Gastroesophageal sphincter (tissue), 4 donors: ENCODE data around the gene KCNMA1. TPM values are rescaled to one million over a fixed set of nuclear protein-coding genes. Genes with fewer than 3 reads are reported as not detected.
A peak's percentile ranks its signal among the peaks of the same experiment; 100 is the strongest.

Source experiments
- ATAC-seq: fragments of 150-250 bp; one replicate; pipeline ENCODE4 v1.9.1; 2016; ENCODE audit warnings: mild to moderate bottlenecking, moderate library complexity
- H3K27ac ChIP-seq, 4 donors: fragments of 200-600 bp; sonication (generic) in 3 of 4; 1 replicate in 3 of 4; 2 replicates in 1 of 4; pipeline ENCODE4 v1.5.1; 2016 to 2019
- H3K27me3 ChIP-seq: fragments of 200-600 bp; sonication (generic); one replicate; pipeline ENCODE4 v1.5.1; 2019
- H3K36me3 ChIP-seq, 2 donors: fragments of 200-600 bp; sonication (generic); one replicate each; pipeline ENCODE4 v1.5.1; 2019; ENCODE audit warnings: control low read depth in 1 of 2
- H3K4me1 ChIP-seq, 3 donors: fragments of 200-600 bp; sonication (generic); 1 replicate in 2 of 3; 2 replicates in 1 of 3; pipeline ENCODE4 v1.5.1; 2016 to 2019; ENCODE audit warnings: control low read depth in 2 of 3
- H3K4me3 ChIP-seq, 2 donors: fragments of 200-600 bp; sonication (generic); one replicate each; pipeline ENCODE4 v1.5.1; 2019; ENCODE audit warnings: mild to moderate bottlenecking in 1 of 2, moderate library complexity in 1 of 2
- H3K9me3 ChIP-seq, 3 donors: fragments of 200-600 bp; sonication (generic); one replicate each; pipeline ENCODE4 v1.5.1; 2017 to 2019; ENCODE audit warnings: control low read depth in 2 of 3
- CTCF ChIP-seq, 4 experiments: fragments of 200-600 bp in 2 of 4; fragments of 450-650 bp in 2 of 4; sonication (generic) in 1 of 4; IDR thresholded peaks; one replicate each; pipeline ENCODE4 v1.5.1; 2017 to 2019; ENCODE audit warnings: antibody characterized with exemption in 4 of 4, mild to moderate bottlenecking in 2 of 4, moderate library complexity in 2 of 4
- EP300 ChIP-seq: sonication (generic); formaldehyde crosslinking; IDR thresholded peaks from one replicate; pipeline ENCODE4 v1.6.1; 2017; ENCODE audit warnings: antibody characterized with exemption, mild to moderate bottlenecking
- POLR2A ChIP-seq, 2 donors: fragments of 450-650 bp; IDR thresholded peaks; one replicate each; pipeline ENCODE4 v1.6.1; 2017; ENCODE audit warnings: antibody characterized with exemption in 2 of 2, mild to moderate bottlenecking in 2 of 2, moderate library complexity in 1 of 2
- POLR2AphosphoS5 ChIP-seq: sonication (generic); formaldehyde crosslinking; IDR thresholded peaks from one replicate; pipeline ENCODE4 v1.6.1; 2017; ENCODE audit warnings: antibody characterized with exemption
- WGBS, 2 donors: methylation state at CpG; one replicate each; pipeline ENCODE4 v1.1.5; 2018; ENCODE audit warnings: low coverage in 1 of 2; 5-methylcytosine and 5-hydroxymethylcytosine counted together
- total RNA-seq, 4 donors: library from RNA; depleted of rRNA; stranded (reverse); fragments of >200 nt; gene quantifications; one replicate each; pipeline ENCODE4 v1.1.0, GENCODE V29; 2016

Gene KCNMA1
- total RNA-seq, 4 donors from 2014 or later = 168 to 389 (median 323) TPM

- ATAC-seq = no peak
- WGBS, 2 donors = 38 to 61% methylated on average over 3 of the region's 4 CpGs
- no peak for TF ChIP-seq POLR2A (IDR thresholded peaks at IDR 0.05)
- TF ChIP-seq CTCF (IDR thresholded peaks at IDR 0.05) = no peak
- TF ChIP-seq EP300 = no peak
- no peak for TF ChIP-seq POLR2AphosphoS5
- Histone ChIP-seq H3K9me3 (no peaks in the 10 kb centered on the region), H3K27me3 (no peaks in the 10 kb centered on the region), H3K27ac (peak overlapping the region in 3 of 4 donors; percentile 22 to 47 (median 32)), H3K4me3 (no peak overlapping the region), H3K36me3 (peaks cover 0 to 8% of the 10 kb centered on the region in 2 donors), H3K4me1 (peaks cover 0 to 54% (median 9%) of the 10 kb centered on the region in 3 donors)
Measured at GRCh38 chr10:77110757-77111156, 526.9 kb downstream of the KCNMA1 start.

GRCh38 chr10:77109351-77109994 is 528.1 kb downstream of the KCNMA1 start:
- Histone ChIP-seq H3K27ac (no peak overlapping the region), H3K4me1 (peaks cover 10 to 67% (median 16%) of the 10 kb centered on the region in 3 donors), H3K36me3 (peaks cover 0 to 8% of the 10 kb centered on the region in 2 donors), H3K4me3 (no peak overlapping the region), H3K27me3 (no peaks in the 10 kb centered on the region), H3K9me3 (no peaks in the 10 kb centered on the region)
- 66 to 95% methylated on average over 7 of the region's 9 CpGs for WGBS, 2 donors
- TF ChIP-seq CTCF (IDR thresholded peaks at IDR 0.05) (no peak), POLR2AphosphoS5 (no peak), EP300 (no peak), POLR2A (IDR thresholded peaks at IDR 0.05) (no peak)
- ATAC-seq = no peak

GRCh38 chr10:77106676-77107075 is 530.9 kb downstream of the KCNMA1 start:
- WGBS, 2 donors = 70 to 88% methylated on average over 2 to 3 of the region's 3 CpGs
- ATAC-seq = no peak
- TF ChIP-seq EP300 = no peak
- TF ChIP-seq POLR2A (IDR thresholded peaks at IDR 0.05) = no peak
- no peak for TF ChIP-seq POLR2AphosphoS5
- TF ChIP-seq CTCF (IDR thresholded peaks at IDR 0.05) = no peak

GRCh38 chr10:77105761-77106221 is 531.8 kb downstream of the KCNMA1 start:
- H3K9me3 ChIP-seq = no peaks in the 10 kb centered on the region
- H3K27me3 ChIP-seq = no peaks in the 10 kb centered on the region
- WGBS, 2 donors = 44 to 51% methylated on average over 5 of the region's 5 CpGs
- H3K27ac ChIP-seq = peak overlapping the region in 2 of 4 donors; percentile 35 to 64
- no peak overlapping the region for H3K4me3 ChIP-seq
- peaks cover 9 to 59% (median 13%) of the 10 kb centered on the region in 3 donors for H3K4me1 ChIP-seq
- no peak for TF ChIP-seq CTCF (IDR thresholded peaks at IDR 0.05)
- TF ChIP-seq POLR2A (IDR thresholded peaks at IDR 0.05) = no peak
- peaks cover 0 to 13% of the 10 kb centered on the region in 2 donors for H3K36me3 ChIP-seq
- ATAC-seq = no peak

More at GRCh38 chr10:77106676-77107075, 530.9 kb downstream of the KCNMA1 start:
- Histone ChIP-seq H3K27ac (peak overlapping the region in 2 of 4 donors; percentile 35 to 64), H3K36me3 (peaks cover 0 to 8% of the 10 kb centered on the region in 2 donors), H3K27me3 (no peaks in the 10 kb centered on the region), H3K9me3 (no peaks in the 10 kb centered on the region), H3K4me1 (peaks cover 13 to 67% (median 16%) of the 10 kb centered on the region in 3 donors), H3K4me3 (no peak overlapping the region)

GRCh38 chr10:77104459-77104980 is 533.1 kb downstream of the KCNMA1 start:
- peaks cover 9 to 46% (median 13%) of the 10 kb centered on the region in 3 donors for H3K4me1 ChIP-seq
- peak; percentile 92 for ATAC-seq
- no peak for TF ChIP-seq EP300
- peak; percentile 78 for TF ChIP-seq POLR2AphosphoS5
- TF ChIP-seq CTCF (IDR thresholded peaks at IDR 0.05) = no peak
- TF ChIP-seq POLR2A (IDR thresholded peaks at IDR 0.05) = no peak
- no peaks in the 10 kb centered on the region for H3K9me3 ChIP-seq
- H3K27me3 ChIP-seq = no peaks in the 10 kb centered on the region
- peaks cover 0 to 11% of the 10 kb centered on the region in 2 donors for H3K36me3 ChIP-seq
- peak overlapping the region; percentile 35 to 65 (median 54) for H3K27ac ChIP-seq
- no peak overlapping the region for H3K4me3 ChIP-seq
- WGBS, 2 donors = 17% methylated on average over 2 of the region's 4 CpGs; no CpG with 5 or more reads in 1 of the 2 donors
